ENCODE results near the gene ZFAND2A.
"Not testable (repeated sequence)": the region's sequence is repeated elsewhere in the genome, so short reads cannot be mapped to it uniquely, and the experiment has no call there.

The ZFAND2A gene

GRCh38 chr7:1150400-1151002 lies 9.5 kb downstream of the ZFAND2A start:
- no peak for DNase-seq

GRCh38 chr7:1149351-1149794 lies 10.6 kb downstream of the ZFAND2A start:
- DNase-seq = no peak

GRCh38 chr7:1147873-1148272 lies 12.1 kb downstream of the ZFAND2A start:
- not testable (repeated sequence) for DNase-seq

- no peak for DNase-seq
These were observed 15.7 kb downstream of the ZFAND2A start for GRCh38 chr7:1144269-1144771.

GRCh38 chr7:1143031-1143430 lies 17.0 kb downstream of the ZFAND2A start:
- not testable (repeated sequence) for DNase-seq

- DNase-seq = no peak
These were observed 17.9 kb downstream of the ZFAND2A start for GRCh38 chr7:1142051-1142635.

- DNase-seq = no peak
These were observed 18.3 kb downstream of the ZFAND2A start for GRCh38 chr7:1141651-1142050.

GRCh38 chr7:1140476-1141104 lies 19.4 kb downstream of the ZFAND2A start:
- DNase-seq = no peak

GRCh38 chr7:1137517-1138167 lies 22.4 kb downstream of the ZFAND2A start:
- no peak for DNase-seq

- no peak for DNase-seq
These were observed 23.0 kb downstream of the ZFAND2A start for GRCh38 chr7:1136841-1137516.

- no peak for DNase-seq
These were observed 25.0 kb downstream of the ZFAND2A start for GRCh38 chr7:1134951-1135350.

GRCh38 chr7:1131471-1132265 lies 28.3 kb downstream of the ZFAND2A start:
- no peak for DNase-seq

- no peak for DNase-seq
These were observed 29.7 kb downstream of the ZFAND2A start for GRCh38 chr7:1130021-1130990.

GRCh38 chr7:1129431-1129830 lies 30.6 kb downstream of the ZFAND2A start:
- DNase-seq = no peak

GRCh38 chr7:1127001-1127400 lies 33.0 kb downstream of the ZFAND2A start:
- DNase-seq = no peak

GRCh38 chr7:1125603-1125969 lies 34.4 kb downstream of the ZFAND2A start:
- no peak for DNase-seq

- DNase-seq = no peak
These were observed 35.0 kb downstream of the ZFAND2A start for GRCh38 chr7:1124816-1125602.

GRCh38 chr7:1124164-1124563 lies 35.8 kb downstream of the ZFAND2A start:
- DNase-seq = no peak

GRCh38 chr7:1123715-1124114 lies 36.3 kb downstream of the ZFAND2A start:
- DNase-seq = no peak

- no peak for DNase-seq
These were observed 37.0 kb downstream of the ZFAND2A start for GRCh38 chr7:1122832-1123501.

Measured in NCI-H1436 (cell line).